H1 (cell line): Measurements from ENCODE around the gene DHX34. TPM values are rescaled to one million over a fixed set of nuclear protein-coding genes. Genes with fewer than 3 reads are reported as not detected.

Experiments
- ATF2 ChIP-seq: IDR thresholded peaks from 2 replicates; pipeline ENCODE4 v1.6.1; 2012; ENCODE audit warnings: low read length, inconsistent platforms
- BCL11A ChIP-seq, 2 experiments: IDR thresholded peaks; one replicate each; pipeline ENCODE4 v1.6.1; 2011; ENCODE audit warnings: low read depth in 2 of 2, low read length in 2 of 2, mild to moderate bottlenecking in 2 of 2
- FOSL1 ChIP-seq: IDR thresholded peaks from 2 replicates; pipeline ENCODE4 v1.6.1; 2011; ENCODE audit warnings: mild to moderate bottlenecking, low read depth, low read length, moderate library complexity; ENCODE audit not compliant: insufficient read depth
- GTF2F1 ChIP-seq: IDR thresholded peaks from 2 replicates; pipeline ENCODE4 v1.6.1; 2012; ENCODE audit warnings: low read depth, low read length, improper control_type of control experiment, borderline replicate concordance
- JUND ChIP-seq: IDR thresholded peaks from 2 replicates; pipeline ENCODE4 v1.6.1; 2011; ENCODE audit warnings: mild to moderate bottlenecking, improper control_type of control experiment, low read length
- RNF2 ChIP-seq: fragments of 200-900, 300-1000 bp; sonication (generic); IDR thresholded peaks from 2 replicates; pipeline ENCODE4 v1.7.1; 2016; ENCODE audit warnings: borderline replicate concordance, low read depth, mild to moderate bottlenecking, antibody characterized with exemption, low read length; ENCODE audit not compliant: poor library complexity, severe bottlenecking; ENCODE audit errors: missing control alignments
- polyA plus RNA-seq, 7 experiments: library from polyadenylated mRNA; depleted of rRNA in 3 of 7; stranded (reverse) in 5 of 7; unstranded in 2 of 7; fragments of >200 nt in 5 of 7; fragments of 200-250 nt in 2 of 7; gene quantifications; 1 replicate in 5 of 7; 2 replicates in 1 of 7; 4 replicates in 1 of 7; pipeline versions ENCODE4 v1.2.1 to v1.2.3, GENCODE V29; 2011 to 2013; ENCODE audit warnings: missing spikeins in 2 of 7, mixed read lengths in 2 of 7
- total RNA-seq: library from RNA; stranded (reverse); fragmentation: NEBNext Ultra II Directional; extraction: Animal tissue kit (Norgen Biotek cat#: 25700); gene quantifications from 2 replicates; pipeline ENCODE4 v1.2.1, GENCODE V29; 2021

DHX34 gene
- total and polyA plus RNA-seq, 2 of the 8 experiments (the other 6 are each of a cell fraction or from before 2014, with no cell fraction given): 17.5 to 24.3 TPM

GRCh38 chr19:47323872-47324271 is 25.2 kb upstream of the DHX34 start (continued):
- TF ChIP-seq ATF2 (no peak), FOSL1 (no peak), BCL11A (IDR thresholded peaks at IDR 0.05; ENCODE audit: low read depth in 2 of 2, low read length in 2 of 2) (no peak), JUND (no peak), RNF2 (no peak), GTF2F1 (no peak)
